Left hindlimb (tissue), 1 donor: ENCODE results near the gene SNCB.

Experiments used
- DNase-seq: peaks from one replicate; pipeline ENCODE4 v3.0.0-alpha.2; 2018

SNCB gene

GRCh38 chr5:176644294-176644693 is 14.0 kb upstream of the SNCB start:
- DNase-seq: no peak

GRCh38 chr5:176643491-176644219 is 13.3 kb upstream of the SNCB start:
- no peak for DNase-seq

GRCh38 chr5:176642675-176643490 is 12.5 kb upstream of the SNCB start:
- no peak for DNase-seq

DNA sequence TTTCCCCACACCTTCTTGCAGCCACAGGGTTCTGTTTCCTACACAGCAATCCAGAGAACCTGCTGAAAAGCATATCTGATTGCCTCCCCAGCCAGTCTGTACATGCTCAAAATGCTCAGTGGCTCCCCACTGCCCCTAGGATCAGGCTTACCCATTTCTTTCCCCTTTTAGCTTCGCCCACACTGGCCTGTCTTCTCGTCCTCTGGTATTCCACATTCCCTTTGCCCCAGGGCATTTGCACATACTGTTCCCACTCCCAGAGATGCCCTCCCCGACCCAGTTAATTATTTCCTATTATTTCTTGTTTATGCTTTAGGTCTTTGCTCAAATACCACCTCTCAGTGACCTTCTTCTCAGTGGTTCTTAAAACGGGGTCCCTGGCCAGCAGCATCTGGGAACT is 10.3 kb upstream of the SNCB start:
- DNase-seq: no peak

GRCh38 chr5:176639981-176640380 is 9.6 kb upstream of the SNCB start:
- no peak for DNase-seq

DNA sequence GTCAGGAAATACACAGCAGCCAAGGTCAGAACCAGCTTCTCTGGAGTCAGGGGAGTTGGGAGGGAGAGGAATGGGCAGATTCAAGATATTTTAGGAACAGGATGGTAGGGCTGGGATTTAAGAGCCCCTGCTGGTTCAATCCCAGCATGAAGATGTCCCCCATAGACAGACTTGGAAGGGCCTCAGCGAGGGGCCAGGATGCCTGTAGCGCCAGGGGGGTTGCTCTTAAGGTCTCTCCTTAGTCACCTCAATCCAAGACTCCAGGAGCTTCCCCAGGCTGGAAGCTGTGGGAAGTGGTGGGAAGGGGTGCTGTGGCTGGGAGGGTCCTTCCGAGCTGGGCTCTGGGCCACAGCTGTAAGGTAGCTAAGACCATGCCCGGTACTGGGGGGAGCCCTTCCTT is 8.9 kb upstream of the SNCB start:
- no peak for DNase-seq

DNA sequence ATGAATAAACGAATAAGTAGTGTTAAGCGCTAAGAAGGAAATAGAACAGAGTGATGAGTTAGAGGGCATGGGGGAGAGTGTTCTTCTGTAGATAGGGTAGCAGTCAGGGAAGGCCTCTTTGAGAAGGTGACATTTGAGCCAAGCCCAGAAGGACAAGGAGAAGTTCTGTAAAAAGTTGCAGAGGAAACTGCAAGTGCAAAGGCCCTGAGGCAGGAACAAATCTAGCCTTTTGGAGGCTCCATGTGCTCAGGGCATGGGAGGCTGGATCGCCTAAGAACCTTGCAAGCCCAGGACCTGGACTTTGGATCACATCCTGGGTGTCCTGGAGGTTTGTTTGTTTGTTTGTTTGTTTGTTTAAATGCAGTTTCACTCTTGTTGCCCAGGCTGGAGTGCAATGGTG is 8.1 kb upstream of the SNCB start:
- no peak for DNase-seq

GRCh38 chr5:176637556-176637955 is 7.2 kb upstream of the SNCB start:
- DNase-seq: no peak

DNA sequence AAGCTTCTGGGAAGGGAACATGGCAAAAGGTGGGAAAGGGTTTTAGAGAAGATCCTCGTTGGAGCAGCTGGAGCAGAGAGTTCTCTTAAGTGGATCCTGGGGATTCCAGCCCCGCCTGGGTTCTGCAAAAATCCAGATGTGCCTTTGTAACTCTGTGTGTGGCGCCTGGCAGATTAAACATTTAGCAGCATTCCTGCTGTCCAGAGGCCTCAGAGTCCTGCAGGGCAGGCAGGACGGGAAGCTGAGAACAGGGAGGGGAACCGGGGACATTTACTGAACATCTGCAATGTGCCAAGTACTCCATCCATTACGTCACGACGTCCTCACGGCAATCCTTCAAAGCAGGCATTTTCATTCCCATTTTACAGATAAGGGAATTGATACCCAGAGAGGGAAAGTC is 6.1 kb upstream of the SNCB start:
- DNase-seq: no peak

DNA sequence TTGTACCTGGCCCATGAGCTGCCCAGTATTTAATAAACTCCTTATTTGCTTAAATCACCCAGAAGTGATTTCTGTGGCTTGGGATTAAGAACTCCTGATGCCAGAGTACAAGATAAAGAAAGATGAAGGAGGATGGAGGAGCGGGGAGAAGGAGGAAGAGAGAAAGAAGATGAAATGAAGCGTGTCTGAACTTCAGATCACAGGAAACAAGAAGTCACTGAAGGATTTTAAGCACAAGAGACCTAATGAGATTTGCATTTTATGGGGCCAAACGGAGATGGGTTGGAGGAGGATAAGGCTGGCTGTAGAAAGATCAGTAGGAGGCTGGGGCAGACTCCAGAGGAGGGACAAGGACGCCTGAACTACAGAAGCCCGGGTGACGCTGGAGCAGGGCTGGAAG is 3.3 kb upstream of the SNCB start:
- DNase-seq: no peak

DNA sequence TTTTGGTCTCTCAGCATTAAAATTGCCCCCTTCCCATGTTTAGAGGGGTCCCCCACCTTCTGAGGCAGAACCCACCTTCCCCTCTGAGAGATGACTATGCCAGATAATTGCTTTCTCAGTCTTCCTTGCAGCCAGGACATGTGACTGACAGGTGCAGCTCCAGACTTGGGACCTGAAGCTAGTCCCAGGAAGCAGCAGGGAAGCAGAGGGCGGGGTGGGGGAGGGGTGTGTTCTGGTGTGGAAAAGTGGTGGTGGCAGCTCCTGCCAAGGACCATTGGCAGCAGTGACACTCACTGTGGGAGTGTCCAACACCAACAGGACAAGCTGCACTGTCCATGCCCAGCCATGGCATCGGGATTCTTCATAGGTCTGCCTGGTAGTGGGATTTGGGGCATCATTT is 2.4 kb upstream of the SNCB start:
- DNase-seq: no peak

- no peak for DNase-seq
Measured at GRCh38 chr5:176631383-176632200, 1.3 kb upstream of the SNCB start.

- no peak for DNase-seq
Measured at GRCh38 chr5:176630681-176631222, 418 bp upstream of the SNCB start.

GRCh38 chr5:176629317-176629852 is 949 bp downstream of the SNCB start:
- DNase-seq: no peak

DNA sequence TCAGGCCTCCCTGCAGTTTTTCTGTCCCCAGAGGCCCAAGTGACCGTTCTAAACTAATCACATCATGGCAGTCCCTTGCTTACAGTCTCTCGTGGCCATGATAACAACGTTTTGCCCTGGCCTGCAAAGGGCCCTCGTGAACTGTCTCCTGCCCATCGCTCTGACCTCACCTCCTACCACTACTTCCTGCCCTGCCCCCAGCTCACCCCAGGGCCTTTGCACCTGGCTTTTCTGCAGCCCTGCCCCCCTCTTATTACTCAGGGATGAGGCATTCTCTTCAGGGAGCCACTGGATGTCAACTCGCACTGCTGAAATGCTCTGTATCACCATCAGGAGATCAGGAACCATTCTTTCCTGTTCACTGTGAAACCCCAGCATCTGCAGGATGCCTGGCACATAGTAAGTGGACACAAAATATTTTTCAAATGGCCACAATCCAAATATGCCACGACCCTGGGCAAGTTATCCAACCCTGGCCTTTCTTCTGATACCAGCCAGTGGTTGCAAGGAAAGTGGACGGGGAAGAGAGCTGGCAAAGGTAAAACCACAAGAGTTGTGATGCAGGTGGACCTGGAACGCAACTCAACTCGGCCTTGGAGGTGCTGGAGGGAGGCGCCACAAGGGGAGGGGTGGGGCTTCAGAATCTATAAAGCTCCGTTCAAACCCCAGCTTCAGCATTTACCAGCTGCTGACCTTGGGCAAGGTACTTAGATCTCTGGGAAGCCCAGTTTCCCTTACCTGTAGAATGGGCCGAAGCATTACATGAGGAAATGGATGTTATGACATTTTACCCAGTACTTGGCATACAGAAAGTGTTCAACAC is 1.7 kb downstream of the SNCB start:
- no peak for DNase-seq

DNA sequence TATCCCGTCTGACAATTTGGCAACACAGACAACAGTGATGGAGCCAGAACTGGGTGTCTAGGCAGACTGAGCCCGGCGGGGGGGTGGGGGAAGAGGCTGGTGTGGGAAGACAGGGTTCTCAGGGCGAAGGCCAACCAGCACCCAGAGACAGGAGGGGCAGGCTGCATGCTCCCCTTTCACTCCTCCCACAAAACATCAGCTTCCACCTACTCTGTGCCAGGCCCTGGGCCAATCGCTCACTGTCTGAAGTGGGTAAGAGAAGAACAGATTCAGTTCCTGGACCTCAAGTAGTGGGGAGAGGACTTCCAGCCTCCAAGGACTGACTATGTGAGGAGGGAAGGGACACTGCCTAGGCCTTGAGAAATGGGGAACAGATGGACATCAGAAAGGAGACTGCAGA is 2.8 kb downstream of the SNCB start:
- no peak for DNase-seq

GRCh38 chr5:176626876-176627236 is 3.5 kb downstream of the SNCB start:
- DNase-seq: no peak

DNA sequence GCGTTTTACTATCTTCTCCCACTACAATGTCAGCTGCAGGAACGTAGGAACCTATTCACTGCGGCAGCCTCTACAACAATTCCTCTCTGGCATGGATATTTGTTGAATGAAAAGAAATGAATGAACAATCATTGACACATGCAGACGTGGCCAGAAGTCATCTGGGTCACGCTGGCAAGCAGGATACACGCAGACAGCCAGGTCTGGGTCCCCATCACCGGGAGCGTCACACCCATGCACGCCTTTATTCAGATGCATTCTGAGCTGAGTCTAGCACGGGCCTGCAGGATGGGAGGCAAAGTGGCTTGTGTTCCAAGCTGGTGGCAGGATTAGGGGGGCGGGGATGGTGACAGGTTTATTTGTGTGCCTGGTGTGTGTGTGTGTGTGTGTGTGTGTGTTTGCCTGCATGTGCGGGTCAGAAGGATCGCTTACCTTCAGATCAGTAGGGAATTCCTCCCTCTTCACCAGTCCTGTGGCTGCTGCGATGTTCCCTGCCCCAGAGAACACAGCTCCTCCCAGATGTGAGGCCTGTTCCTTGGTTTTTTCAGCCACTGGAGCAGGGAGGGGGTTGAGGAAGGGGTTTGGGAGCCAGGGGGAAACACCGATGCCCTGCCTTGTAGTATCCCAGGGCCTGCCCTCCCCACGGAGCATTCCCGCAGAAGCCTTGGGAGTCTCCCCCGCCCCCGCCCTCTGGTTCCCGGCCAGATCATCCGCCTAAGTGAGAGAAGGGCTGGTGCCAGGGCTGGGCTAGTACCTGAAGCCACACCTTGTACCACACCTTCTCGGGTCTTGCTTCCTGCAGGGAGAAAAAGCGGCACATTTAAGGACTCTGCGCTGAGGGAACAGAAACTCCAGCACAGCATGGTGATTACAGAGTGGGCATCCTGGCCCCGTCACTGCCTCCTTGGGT is 4.1 kb downstream of the SNCB start:
- no peak for DNase-seq

GRCh38 chr5:176625512-176625911 is 4.8 kb downstream of the SNCB start:
- DNase-seq: no peak

DNA sequence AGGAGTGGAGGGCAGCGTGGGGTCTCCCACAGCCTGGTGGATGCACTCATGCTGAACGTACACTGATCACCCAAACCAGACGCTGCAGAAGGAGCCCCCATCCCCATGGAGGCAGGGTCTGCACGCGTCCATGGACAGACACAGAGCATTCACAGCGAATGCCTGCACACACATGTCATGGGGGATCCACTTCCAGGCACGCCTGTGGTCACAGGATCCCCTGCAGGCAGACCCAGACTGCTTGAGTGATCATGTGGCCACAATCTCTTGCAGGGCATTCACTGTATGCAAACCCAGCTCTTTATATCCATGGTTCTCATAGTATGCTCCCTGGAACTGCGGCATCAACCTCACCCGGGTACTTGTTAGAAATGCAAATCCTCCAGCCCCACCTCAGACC is 5.4 kb downstream of the SNCB start:
- no peak for DNase-seq

DNA sequence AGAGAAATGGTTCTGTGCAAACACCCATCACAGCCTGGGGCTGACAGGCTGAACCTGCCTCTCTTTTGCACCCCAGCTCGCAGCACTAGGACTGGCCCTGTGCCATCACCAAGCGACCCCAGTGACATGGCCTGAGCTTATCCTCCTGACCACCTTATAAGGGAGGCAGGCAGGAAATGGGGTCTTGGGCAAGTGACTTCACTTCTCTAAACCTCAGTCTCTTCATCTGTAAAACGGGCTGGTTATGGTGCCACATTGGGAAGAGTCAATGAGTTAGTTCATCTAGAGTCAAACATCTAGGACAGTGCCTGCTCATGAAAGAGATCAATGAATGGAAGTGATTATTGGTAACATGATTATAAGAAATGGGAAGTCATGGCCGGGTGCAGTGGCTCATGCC is 6.2 kb downstream of the SNCB start:
- DNase-seq: no peak
